ENCODE results near the gene RBBP4.

RBBP4 gene

DNA sequence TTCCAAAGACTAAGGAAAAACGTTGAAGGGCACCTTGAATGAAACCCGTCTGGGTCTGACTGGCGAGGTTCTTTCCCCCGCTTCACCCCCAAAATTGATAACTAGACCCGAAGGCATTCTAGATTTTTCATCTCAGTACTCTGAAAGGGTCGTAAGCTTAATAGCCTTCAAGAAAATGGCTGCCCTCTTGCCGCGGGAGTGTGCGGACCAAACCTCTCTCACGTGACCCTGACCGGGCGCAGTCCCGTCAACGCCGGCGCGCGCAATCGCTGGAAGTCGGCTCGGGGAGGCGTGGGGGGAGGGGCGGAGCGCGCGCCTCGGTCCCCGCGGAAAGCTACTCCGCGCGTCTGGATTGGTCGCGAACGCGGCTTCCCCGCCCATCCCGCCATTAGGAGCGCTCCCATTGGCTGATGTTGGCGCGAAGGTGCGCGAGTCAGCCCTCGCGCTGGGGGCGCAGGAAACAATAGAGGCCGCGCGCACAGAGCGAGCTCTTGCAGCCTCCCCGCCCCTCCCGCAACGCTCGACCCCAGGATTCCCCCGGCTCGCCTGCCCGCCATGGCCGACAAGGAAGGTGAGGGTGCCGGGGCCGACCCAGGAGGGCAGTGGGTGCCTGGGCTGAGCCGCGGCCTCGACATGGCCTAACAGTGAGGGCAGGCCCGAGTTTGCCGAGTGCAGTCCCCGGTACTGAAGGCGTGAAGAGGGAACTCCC is at the start of gene RBBP4:
TSS of gene RBBP4 (plus strand) at position 457 of the 709 bp plus-strand sequence. CDS start at position 556, 99 bp downstream.
- Histone ChIP-seq H3K9me3 (no peaks in the 10 kb centered on the region), H3K36me3 (peaks cover 14% of the 10 kb centered on the region), H3K4me1 (ENCODE audit: control insufficient read depth in 1 of 2, insufficient read depth in 1 of 2, low read depth in 1 of 2, low read length in 1 of 2) (peaks cover 27 to 37% of the 10 kb centered on the region in 2 experiments), H3K27ac (peak within 1 kb of the TSS; percentile 93), H3K4me3 (ENCODE audit: low read depth in 1 of 2, low read length in 1 of 2) (peak within 1 kb of the TSS; percentile 79 to 99), H3K27me3 (no peaks in the 10 kb centered on the region)
- TF ChIP-seq, protein P1, sequence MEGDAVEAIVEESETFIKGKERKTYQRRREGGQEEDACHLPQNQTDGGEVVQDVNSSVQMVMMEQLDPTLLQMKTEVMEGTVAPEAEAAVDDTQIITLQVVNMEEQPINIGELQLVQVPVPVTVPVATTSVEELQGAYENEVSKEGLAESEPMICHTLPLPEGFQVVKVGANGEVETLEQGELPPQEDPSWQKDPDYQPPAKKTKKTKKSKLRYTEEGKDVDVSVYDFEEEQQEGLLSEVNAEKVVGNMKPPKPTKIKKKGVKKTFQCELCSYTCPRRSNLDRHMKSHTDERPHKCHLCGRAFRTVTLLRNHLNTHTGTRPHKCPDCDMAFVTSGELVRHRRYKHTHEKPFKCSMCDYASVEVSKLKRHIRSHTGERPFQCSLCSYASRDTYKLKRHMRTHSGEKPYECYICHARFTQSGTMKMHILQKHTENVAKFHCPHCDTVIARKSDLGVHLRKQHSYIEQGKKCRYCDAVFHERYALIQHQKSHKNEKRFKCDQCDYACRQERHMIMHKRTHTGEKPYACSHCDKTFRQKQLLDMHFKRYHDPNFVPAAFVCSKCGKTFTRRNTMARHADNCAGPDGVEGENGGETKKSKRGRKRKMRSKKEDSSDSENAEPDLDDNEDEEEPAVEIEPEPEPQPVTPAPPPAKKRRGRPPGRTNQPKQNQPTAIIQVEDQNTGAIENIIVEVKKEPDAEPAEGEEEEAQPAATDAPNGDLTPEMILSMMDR (IDR thresholded peaks at IDR 0.05) = no peak

DNA sequence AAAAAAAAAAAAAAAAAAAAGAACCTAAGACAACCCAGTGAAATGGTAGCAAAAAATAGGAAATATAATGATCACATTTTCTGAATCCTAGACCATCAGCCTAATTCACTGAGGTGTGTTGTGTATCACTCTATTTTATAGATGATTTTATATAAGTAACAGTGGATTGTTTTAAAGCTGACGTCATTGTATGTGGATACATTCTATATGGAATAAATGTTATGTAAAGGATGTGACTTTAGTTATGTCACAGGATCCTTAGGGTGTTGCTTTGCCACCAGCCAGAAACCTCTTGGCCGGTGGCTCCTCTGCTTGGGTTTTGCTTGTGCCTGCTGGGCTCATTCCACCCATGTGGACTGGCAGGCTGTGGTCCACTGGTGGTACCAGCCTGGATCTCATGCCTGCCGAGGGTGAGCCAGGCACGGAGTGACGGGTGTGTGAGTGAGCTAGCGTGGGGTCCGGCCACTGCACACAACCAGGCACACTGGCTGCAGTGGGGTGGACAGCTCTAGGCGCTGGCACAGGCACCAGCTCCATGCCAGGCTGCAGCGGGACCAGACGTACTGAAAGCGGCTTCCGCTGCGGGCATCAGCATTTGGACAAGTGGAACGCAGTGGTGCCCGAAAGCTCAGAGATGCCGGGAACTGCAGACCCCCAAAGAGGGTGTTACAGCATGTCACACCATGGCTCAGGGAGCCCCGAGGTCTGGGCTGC is 45.1 kb upstream of the RBBP4 start:
- H3K9me3 ChIP-seq = no peaks in the 10 kb centered on the region
- no peak overlapping the region for H3K27ac ChIP-seq
- H3K4me3 ChIP-seq (ENCODE audit: low read depth in 1 of 2, low read length in 1 of 2) = no peak overlapping the region
- H3K36me3 ChIP-seq = no peaks in the 10 kb centered on the region
- no peaks in the 10 kb centered on the region for H3K27me3 ChIP-seq
- no peaks in the 10 kb centered on the region for H3K4me1 ChIP-seq (ENCODE audit: control insufficient read depth in 1 of 2, insufficient read depth in 1 of 2, low read depth in 1 of 2, low read length in 1 of 2)
- TF ChIP-seq, protein P1 (IDR thresholded peaks at IDR 0.05) = no peak

DNA sequence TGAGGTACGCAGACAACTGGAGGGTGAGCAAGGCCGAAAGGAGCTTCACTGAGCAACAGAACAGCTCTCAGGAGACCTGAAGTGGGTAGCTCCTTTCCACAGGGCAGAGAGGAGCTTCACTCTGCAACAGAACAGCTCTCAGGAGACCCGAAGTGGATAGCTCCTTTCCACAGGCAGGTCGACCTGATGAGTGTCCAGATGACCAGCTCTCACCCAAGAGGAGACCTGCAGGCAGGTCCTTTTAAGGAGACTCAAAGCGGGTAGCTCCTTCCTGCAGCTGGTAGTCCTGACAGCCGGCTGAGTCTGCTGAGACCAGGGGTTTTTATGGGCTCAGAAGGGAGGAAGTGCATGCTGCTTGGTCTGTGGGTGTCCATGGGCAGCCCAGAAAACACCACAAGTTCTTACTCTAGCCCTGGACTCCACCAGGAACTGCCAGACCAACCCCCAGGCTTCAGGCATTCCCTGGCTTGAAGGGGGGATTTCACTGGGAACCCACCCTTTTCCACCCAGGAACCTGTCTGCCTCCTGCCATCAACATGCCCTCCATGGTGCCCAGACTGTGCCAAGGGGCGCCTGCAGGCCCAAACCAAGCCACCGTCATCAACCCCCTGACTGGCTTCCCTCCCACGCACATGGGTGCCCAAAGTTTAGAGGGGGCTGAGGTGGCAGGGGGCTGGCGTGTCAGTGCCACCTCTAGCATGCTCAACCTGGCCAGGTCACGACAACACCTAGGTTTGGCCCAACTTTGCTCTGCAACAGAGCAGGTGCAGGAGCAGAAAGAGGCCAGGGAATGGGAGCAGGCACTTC is 44.2 kb upstream of the RBBP4 start:
- Histone ChIP-seq H3K36me3 (no peaks in the 10 kb centered on the region), H3K27me3 (peaks cover 2% of the 10 kb centered on the region), H3K27ac (no peak overlapping the region), H3K4me1 (ENCODE audit: control insufficient read depth in 1 of 2, insufficient read depth in 1 of 2, low read depth in 1 of 2, low read length in 1 of 2) (peaks cover 0 to under 1% of the 10 kb centered on the region in 2 experiments), H3K9me3 (no peaks in the 10 kb centered on the region), H3K4me3 (ENCODE audit: low read depth in 1 of 2, low read length in 1 of 2) (no peak overlapping the region)
- TF ChIP-seq, protein P1 (IDR thresholded peaks at IDR 0.05) = no peak

DNA sequence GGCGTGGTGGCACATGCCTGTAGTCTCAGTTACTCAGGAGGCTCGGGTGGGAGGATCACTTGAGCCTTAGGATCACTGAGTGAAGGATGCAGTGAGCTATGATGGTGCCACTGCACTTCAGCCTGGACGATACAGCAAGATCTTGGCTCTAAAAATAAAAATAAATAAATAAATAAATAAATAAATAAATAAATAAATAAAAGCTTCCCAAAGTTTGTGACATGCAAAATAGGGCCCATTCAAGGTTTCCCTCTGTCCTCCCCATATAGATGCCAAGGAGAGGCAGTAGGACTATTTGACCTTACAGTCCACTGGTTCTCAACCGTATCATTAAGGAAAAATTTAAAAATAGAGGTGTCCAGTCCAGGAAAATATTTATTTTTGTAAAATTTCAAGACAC is 41.8 kb upstream of the RBBP4 start:
- TF ChIP-seq, protein P1 (IDR thresholded peaks at IDR 0.05) = no peak

DNA sequence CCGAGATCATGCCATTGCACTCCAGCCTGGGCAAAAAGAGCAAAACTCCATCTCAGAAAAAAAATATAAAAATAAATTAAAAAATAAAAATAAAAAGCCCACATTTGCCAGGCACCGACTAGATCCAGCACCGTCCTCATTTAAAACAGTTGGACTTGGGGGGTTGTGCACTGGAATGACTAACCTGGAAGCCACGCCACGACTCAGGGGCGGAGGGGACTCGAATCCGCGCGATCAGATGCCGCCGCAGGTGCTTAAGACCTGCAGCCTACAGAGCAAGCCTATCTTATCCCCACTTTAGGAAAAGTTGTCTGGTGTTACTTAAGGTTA is 39.2 kb upstream of the RBBP4 start:
- peaks cover 16% of the 10 kb centered on the region for H3K27me3 ChIP-seq
- H3K4me3 ChIP-seq (ENCODE audit: low read depth in 1 of 2, low read length in 1 of 2) = peak overlapping the region; percentile 47 to 54
- no peaks in the 10 kb centered on the region for H3K9me3 ChIP-seq
- peaks cover 7 to 9% of the 10 kb centered on the region in 2 experiments for H3K4me1 ChIP-seq (ENCODE audit: control insufficient read depth in 1 of 2, insufficient read depth in 1 of 2, low read depth in 1 of 2, low read length in 1 of 2)
- H3K27ac ChIP-seq = no peak overlapping the region
- H3K36me3 ChIP-seq = no peaks in the 10 kb centered on the region
- TF ChIP-seq, protein P1 (IDR thresholded peaks at IDR 0.05) = no peak

More for the DNA sequence above, 41.8 kb upstream of the RBBP4 start:
- Histone ChIP-seq H3K27ac (no peak overlapping the region), H3K9me3 (no peaks in the 10 kb centered on the region), H3K27me3 (peaks cover 16% of the 10 kb centered on the region), H3K4me3 (ENCODE audit: low read depth in 1 of 2, low read length in 1 of 2) (no peak overlapping the region), H3K36me3 (no peaks in the 10 kb centered on the region), H3K4me1 (ENCODE audit: control insufficient read depth in 1 of 2, insufficient read depth in 1 of 2, low read depth in 1 of 2, low read length in 1 of 2) (peaks cover 7 to 9% of the 10 kb centered on the region in 2 experiments)

All from neutrophil (primary cell).